Measurements from ENCODE around the gene ERCC2.
"Not testable (repeated sequence)": the region's sequence is repeated elsewhere in the genome, so short reads cannot be mapped to it uniquely, and the experiment has no call there.

ERCC2 gene

DNA sequence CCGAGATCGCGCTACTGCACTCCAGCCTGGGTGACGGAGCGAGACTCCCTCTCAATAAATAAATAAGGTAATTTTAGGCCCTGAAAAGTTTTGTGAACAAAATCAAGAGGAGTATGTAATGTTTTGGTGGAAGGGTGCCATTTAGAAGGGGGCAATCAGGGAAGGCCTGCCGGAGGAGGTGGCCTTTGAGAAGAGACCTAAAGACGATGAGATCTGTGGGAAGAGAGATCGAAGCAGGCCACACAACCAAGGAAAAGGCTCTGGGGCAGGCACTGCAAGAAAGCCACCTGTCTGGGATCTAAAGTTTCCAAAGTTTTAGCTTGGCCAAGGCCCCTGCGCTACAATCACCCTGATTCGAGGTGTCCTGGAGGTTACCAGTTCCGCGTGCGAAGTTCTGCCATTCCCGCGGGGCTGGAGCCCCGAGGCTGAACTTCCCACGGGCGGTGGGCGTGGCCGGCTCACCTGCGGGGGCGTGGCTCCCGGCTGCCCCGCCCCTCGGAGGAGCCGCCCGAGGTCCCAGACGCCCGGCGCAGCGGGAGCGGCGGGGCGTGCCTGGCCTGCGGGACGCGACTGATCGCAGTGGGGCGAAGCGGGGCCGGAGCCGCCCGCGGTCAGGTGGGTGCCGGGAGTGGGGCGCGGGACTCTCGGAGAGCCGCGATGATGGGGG, 30.0 kb downstream of the ERCC2 start, which contains the start of gene KLC3:
TSS of gene KLC3 (plus strand) at position 519 of the 667 bp plus-strand sequence. CDS start 4,792 bp downstream, outside the sequence.
- in situ Hi-C loops (cut with MboI; ENCODE audit: low sequenced_read_pairs) = no loop called here

DNA sequence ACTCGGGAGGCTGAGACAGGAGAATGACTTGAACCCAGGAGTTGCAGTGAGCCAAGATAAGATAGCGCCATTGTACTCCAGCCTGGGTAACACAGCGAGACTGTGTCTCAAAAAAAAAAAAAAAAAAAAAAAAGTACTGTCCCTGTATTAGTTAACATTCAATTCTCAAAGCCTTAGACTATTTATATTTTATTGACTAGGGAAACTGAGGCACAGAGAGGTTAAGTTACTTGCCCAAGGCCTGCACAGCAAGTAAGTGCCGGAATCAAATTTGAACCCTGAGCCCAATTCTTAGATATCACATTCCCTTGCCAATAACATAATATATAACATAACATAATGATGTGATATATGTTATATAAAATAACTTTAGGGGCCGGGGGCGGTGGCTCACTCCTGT, 30.7 kb downstream of the ERCC2 start:
- in situ Hi-C loops (cut with MboI; ENCODE audit: low sequenced_read_pairs) = no loop called here

DNA sequence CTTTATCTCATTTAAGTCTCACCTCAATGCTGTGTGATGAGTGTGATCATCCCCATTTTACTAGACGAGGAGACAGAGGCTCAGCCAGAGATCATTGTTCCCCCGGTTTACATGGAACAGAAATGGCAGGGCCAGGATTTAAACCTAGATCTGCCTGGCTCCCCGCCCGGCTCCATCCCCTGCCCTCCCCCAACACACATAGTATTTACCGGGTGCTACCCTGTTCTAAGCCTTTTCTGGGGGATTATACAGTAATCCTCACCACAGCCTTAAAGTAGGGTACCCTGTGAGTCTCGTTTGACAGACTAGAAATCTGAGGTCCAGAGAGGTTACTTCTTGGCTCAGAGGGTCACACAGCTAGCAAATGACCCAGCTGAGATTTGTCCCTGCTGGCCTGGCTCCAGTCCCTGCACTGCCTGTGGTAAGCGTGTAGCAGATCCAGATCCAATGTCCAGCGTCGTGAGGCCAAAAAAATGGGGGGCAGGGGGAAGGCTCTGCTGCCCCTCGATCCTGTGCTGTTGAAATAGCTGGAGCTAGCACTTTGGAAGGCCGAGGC, 33.6 kb downstream of the ERCC2 start:
- in situ Hi-C loops (cut with MboI; ENCODE audit: low sequenced_read_pairs) = no loop called here

DNA sequence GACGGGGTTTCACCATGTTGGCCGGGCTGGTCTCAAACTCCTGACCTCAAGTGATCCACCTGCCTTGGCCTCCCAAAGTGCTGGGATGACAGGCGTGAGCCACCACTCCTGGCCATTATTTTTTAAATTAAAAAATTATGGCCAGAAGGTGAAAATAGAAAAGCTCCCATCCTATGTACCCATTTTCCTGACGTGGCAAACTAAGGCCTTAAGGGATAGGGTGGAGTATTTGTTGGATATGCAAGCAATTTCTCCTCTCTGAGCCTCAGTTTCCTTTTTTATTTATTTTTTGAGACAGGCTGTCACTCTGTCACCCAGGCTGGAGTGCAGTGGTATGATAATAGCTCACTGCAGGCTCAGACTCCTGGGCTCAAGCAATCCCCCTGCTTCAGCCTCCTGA, 35.5 kb downstream of the ERCC2 start:
- in situ Hi-C loops (cut with MboI; ENCODE audit: low sequenced_read_pairs) = not testable (repeated sequence)

DNA sequence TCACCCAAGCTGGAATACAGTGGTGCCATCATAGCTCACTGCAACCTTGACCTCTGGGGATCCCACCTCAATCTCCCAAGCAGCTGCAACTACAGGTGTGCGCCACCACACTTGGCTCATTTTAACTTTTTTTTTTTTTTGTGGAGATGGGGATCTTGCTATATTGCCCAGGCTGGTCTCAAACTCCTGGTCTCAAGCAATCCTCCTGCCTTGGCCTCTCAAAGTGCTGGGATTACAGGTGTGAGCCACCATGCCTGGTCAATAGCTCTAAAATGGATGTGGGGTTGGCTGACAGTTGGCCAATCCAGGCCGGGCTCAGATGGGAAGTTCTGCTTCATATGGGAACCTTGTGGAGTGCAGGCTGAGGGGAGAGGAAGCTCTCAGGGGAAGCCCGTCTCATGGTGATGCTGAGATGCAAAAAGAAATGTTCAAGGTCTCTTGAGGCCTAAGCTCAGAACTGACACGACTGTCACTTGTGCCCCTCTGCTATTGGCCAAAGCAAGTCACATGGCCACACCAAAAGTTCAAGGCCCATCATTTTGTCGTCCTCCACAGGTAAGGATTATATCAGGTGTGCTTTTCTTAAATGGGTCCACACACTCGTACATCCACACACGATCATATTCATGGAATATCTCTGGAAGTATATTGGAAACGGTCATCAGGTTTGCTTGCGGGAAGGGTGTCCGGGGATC, 36.6 kb downstream of the ERCC2 start:
- in situ Hi-C loops (cut with MboI; ENCODE audit: low sequenced_read_pairs) = no loop called here

DNA sequence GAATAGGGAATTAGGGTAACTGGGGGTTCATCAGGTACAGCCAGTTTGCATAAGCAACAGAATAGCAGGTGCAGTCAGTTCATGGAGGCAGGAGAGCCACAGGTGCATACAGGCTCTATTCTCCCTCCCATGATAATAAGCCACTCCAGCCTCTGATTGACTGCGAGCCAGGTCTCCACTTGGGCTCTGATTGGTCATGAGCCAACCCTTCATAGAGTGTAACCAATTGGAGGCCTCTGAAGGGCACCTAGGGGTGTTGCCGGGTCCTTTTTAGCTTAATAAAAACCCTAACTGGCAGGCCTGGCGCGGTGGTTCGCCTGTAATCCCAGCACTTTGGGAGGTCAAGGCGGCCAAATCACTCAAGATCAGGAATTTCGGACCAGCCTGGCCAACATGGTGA, 39.0 kb downstream of the ERCC2 start:
- in situ Hi-C loops (cut with MboI; ENCODE audit: low sequenced_read_pairs) = no loop called here

DNA sequence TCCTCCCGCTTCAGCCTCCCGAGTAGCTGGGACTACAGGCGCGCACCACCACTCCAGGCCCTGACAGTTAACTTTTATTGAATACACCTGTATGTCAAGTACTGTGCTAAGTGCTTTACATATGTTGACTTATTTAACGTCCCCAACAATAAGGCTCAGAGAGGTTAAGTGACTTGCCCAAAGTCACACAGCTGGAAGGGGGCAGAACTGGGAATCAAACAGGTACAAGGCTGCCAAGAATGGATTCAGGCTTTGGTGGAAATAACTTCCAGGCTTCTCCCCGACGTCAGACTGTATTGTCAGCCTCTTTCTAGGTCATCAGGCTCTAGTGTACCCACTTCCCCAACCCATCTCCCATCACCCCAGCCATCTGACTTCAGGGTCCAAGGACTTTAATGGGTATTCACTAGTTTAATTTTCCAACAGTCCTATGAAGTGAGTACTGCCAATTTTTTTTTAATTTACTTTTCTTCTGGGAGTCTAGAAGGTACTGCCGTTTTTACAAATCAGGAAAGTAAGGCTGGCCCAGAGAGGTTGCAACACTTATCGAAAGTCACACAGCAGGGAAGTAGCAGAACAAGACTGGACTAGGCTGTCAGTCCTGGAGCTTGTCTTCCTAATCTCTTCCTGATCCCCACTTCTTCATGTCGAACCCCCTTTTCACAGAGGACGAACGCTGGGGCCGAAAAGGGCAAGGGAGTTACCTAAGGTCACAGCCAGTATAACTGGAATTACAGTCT, 42.8 kb downstream of the ERCC2 start:
- in situ Hi-C loops (cut with MboI; ENCODE audit: low sequenced_read_pairs) = no loop called here

DNA sequence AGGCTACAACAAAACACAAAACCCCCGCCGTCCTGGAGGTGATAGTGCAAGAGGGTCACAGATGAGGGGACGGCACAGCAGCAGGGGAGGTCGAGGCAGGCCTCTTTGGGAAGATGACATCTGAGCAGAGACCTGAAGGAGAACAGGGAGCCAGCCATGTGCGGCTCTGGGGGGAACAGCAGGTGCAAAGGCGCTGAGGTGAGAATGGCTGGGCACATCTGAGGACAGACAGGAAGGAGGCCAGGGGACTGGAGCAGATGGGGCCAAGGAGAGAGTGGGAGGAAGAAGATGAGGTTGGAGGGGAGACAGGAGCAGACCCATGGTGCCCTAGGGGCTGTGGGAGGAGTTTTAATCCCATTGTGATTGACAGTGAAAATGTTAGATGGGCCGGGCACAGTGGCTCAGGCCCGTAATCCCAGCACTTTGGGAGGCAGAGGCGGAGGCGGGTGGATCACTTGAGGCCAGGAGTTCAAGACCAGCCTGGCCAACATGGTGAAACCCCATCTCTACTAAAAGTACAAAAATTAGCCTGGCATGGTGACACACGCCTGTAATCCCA, 45.9 kb downstream of the ERCC2 start:
- in situ Hi-C loops (cut with MboI; ENCODE audit: low sequenced_read_pairs) = no loop called here

DNA sequence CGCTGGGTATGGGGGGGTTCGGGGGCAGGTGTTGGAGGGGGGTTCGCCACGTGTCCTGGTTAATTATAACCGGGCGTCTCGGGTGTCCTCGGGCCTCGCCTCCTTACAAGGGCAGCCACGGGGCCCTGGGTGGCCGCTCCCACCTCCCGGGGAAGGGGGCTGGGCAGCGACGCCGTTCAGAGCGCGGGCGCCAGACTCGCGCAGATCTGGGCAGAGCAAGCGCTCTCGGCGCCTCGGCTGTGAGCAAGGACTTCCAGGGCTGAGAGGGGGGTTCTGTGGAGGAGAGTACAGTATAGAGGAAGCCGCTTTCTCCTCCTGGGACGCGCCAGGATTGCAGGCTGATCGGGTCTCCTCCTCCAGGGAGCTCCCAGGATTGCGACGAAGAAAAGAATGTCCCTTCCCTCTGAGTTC, 46.7 kb downstream of the ERCC2 start:
- in situ Hi-C loops (cut with MboI; ENCODE audit: low sequenced_read_pairs) = no loop called here

DNA sequence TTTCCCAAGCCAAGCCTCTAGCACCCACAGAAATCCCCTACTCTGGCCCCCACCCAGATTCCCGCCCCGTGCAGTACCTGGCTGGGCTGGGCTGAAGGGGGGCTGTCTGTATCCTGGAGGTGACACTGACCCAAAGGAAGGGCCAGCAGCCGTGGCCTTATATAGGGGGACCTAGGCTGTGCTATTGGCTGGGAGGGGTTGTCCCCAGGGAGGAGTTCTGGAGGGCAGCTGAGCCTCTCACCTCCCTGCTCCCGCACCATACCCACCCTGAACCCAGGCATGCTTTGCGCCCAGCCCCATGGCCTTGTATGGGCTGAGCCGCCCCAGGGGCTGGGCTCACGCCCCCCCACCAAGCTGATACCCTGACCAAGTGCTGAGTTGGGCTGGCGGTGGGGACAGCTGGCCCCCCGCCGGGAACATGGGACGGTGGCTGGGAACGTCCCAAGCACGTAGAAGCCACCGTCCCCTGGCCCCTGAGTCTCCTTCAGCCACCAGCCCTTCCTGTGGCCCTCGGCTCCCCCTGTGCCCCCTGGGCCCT, 47.6 kb downstream of the ERCC2 start, which contains the start of gene CKM:
TSS of gene CKM (minus strand) at position 132 of the 538 bp plus-strand sequence. CDS start 3,162 bp downstream, outside the sequence.
- in situ Hi-C loops (cut with MboI; ENCODE audit: low sequenced_read_pairs) = no loop called here

DNA sequence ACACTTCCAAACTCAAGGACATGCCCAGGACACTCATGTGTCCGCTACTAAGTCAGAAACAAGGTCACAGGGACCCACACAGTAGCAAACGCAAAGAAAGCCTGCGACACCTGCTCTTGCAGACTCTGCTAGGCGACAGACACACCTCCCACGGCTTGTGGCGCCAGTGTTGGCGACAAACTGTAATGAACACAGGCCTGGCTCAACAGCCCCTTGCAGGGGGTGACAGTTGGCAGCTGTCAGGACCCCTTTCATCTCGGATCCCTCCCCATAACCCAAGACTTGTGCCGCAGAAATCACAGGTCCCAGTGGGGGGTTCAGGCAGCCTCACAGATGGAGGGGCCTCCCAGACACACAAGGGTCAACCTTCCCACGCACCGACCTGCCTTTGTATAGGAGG, 48.1 kb downstream of the ERCC2 start:
- in situ Hi-C loops (cut with MboI; ENCODE audit: low sequenced_read_pairs) = no loop called here

DNA sequence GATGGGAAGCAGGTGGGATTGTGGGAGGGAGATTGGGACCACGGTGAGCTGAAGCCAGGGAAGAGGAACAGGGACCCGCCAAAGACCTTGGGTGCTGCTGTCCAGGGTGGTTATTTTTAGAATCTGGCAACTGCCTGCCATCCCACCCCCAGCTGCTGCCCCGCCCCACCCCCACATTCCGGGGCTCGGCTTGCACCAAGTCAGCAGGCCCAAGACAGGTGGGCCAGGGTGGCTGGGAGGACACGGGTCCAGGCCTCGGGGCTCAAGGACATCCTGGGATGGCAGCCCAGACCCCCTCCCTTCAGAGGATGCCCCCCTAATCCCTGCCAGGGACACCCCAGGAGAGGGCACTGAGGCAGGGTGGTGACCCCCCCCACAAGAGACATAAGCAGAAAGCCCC, 48.5 kb downstream of the ERCC2 start:
- in situ Hi-C loops (cut with MboI; ENCODE audit: low sequenced_read_pairs) = no loop called here

DNA sequence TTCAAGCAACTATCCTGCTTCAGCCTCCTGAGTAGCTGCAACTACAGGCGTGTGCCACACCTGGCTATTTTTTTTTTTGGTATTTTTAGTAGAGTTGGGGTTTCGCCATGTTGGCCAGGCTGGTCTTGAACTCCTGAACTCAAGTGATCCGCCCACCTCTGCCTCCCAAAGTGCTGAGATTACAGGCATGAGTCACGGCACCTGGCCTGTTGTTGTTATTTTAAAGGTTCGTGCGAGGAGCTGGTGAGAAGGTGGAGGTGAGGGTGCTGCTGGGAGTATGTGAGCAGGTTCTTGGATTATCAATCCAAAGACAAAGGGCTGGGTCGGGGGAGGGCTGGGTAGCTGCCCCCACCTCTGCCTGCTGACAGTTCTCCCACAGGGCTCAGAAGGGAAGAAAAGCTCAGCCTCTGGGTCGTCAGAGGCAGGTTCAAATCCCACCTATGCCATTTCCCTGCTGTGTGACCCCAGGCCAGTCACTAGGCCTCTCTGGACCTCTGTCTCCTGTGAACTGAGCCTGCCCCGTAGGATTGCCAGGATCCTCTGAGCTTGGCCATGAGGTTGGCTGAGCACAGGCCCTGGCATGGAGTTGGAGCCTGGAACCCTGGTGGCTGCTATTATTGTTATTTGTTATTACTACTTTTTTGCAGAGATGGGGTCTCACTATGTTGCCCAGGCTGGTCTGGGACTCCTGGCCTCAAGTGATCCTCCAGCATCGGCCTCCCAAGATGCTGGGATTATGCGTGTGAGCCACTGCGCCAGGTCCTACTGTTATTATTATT, 49.2 kb downstream of the ERCC2 start:
- in situ Hi-C loops (cut with MboI; ENCODE audit: low sequenced_read_pairs) = no loop called here

DNA sequence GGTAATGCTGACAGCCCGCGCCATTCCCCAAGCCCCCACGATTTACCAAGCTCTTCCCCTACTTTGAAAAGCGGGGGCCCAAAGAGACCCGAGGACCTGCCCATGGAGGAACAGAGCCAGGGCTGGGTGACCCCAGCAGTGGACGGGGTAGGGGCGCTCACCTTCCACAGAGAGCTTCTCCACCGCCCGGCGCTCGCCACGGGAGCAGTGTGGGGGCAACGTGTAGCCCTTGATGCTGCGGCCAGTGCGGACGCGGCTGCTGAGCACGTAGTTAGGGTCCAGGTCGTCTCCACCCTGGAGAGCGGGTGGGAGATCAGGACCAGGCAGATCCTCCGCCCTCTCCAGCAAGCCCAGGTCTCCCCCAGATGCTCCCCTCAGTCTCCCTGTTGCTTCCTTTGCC, 55.1 kb downstream of the ERCC2 start:
- in situ Hi-C loops (cut with MboI; ENCODE audit: low sequenced_read_pairs) = no loop called here

DNA sequence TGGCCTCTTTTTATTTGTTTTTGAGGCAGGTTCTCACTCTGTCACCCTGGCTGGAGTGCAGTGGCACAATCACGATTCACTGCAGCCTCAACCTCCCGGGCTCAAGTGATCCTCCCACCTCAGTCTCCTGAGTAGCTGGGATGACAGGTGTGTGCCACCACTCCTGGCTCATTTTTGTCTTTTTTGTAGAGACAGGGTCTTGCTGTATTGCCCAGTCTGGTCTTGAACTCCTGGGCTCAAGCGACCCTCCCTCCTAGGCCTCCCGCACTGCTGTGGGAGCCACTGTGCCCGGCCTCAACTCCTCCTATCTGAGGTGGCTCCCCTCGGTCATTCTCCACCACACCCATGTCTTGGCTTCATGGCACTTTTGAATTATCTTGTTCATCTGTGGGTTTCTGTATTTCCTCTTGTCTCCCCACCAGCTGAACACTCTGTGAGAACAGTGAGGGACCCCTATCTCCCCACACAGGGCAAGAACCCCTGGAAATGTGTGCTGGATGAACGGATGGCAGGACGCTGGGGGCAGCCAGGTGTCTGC, 55.6 kb downstream of the ERCC2 start:
- in situ Hi-C loops (cut with MboI; ENCODE audit: low sequenced_read_pairs) = no loop called here

DNA sequence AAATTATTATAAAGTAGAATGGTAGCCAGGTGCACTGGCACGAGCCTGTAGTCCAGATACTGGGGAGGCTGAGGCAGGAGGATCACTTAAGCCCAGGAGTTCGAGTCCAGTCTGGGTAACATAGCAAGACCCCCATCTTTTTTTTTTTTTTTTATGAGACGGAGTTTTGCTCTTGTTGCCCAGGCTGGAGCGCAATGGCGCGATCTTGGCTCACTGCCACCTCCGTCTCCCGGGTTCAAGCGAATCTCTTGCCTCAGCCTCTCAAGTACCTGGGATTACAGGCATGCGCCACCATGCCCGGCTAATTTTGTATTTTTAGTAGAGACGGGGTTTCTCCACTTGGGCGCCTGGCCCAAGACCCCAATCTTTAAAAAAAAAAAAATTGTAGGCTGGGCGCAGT, 58.1 kb downstream of the ERCC2 start:
- in situ Hi-C loops (cut with MboI; ENCODE audit: low sequenced_read_pairs) = not testable (repeated sequence)

DNA sequence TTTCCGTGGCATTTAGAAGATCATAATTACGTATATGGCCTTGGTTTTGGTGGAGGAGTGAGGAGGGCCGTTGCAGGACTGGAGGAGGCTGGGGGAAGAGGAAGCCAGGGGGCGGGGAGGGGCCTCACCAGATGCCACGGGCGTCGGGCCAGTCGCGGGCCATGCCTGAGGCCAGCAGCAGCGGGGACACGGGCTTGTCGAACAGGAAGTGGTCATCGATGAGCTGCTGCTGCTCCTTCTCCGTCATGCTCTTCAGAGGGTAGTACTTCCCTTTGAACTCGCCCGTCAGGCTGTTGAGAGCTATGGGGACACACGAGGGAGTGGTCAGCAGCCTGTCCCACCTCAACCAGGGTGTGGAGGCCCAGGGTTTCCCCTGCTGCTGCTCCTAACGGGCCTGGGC, 58.8 kb downstream of the ERCC2 start:
- in situ Hi-C loops (cut with MboI; ENCODE audit: low sequenced_read_pairs) = no loop called here

DNA sequence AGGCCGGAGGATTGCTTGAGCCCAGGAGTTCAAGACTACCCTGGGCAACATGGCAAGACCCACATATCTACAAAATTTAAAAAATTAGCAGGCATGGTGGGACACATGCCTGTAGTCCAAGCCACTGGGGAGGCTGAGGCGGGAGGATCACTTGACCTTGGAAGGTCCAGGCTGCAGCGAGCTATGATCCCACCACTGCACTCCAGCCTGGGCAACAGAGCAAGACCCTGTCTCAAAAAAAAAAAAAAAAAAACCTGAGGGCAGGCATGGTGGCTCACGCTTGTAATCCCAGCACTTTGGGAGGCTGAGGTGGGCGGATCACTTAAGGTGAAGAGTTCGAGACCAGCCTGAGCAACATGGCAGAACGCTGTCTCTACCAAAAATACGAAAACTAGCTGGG, 61.1 kb downstream of the ERCC2 start:
- in situ Hi-C loops (cut with MboI; ENCODE audit: low sequenced_read_pairs) = not testable (repeated sequence)

DNA sequence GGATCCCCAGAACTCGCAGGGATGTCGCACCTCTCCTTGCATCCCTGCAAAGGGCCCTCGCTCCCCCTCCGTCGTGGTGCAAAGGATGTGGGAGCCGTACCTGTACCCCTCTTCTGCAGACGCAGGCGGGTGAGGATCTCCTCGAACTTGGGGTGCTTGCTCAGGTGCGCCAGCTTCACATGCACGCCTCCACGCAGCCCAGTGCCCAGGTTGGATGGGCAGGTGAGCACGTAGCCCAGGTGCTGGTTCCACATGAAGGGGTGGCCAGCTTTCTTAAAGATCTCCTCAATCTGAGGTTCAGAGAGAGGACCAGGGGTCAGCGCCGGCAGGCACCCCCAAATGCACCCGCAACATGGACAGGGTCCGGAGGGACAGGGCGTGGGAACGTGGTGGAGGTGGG, 63.0 kb downstream of the ERCC2 start:
- in situ Hi-C loops (cut with MboI; ENCODE audit: low sequenced_read_pairs) = no loop called here

DNA sequence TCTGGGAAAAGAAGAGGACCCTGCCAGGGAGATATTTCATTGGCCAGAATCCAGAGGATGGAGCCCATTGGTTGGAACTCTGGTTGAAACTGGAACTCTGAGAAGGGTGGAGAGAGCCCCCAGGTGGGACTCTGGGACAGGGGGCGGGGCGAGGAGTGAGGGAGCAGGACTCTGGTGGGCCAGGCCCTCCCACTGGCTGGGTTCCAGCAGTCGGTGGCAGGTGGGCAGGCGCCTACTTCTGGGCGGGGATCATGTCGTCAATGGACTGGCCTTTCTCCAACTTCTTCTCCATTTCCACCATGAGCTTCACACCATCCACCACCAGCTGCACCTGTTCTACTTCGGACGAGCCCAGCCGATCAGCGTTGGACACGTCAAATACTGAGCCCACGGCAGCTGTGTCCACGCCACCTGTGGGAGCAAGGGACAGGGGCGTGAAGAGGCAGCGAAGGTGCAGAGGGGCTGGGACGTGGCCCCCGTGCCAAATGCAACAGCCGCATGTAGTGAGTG, 63.8 kb downstream of the ERCC2 start:
- in situ Hi-C loops (cut with MboI; ENCODE audit: low sequenced_read_pairs) = no loop called here

Measured in HL-60/S4 treated with retinoic acid at 250 ng/mL for 4 days and 3 days (cell line).